ENCODE measurements around the gene PISD.
A peak's percentile ranks its signal among the peaks of the same experiment; 100 is the strongest.
"Not testable (repeated sequence)": the region's sequence is repeated elsewhere in the genome, so short reads cannot be mapped to it uniquely, and the experiment has no call there.

PISD gene

GRCh38 chr22:31661851-31662667 lies at the start of gene PISD:
Gene PISD, minus strand, starts transcription at chr22:31662215. Its CDS starts 7 bp downstream, at chr22:31662208.
- DNase-seq (ENCODE audit: low read depth, low spot score) = peak; percentile 79

- not testable (repeated sequence) for DNase-seq (ENCODE audit: low read depth, low spot score)
Measured at GRCh38 chr22:31711226-31711625, 49.2 kb upstream of the PISD start.

- DNase-seq (ENCODE audit: low read depth, low spot score) = no peak
Measured at GRCh38 chr22:31707519-31707918, 45.5 kb upstream of the PISD start.

- no peak for DNase-seq (ENCODE audit: low read depth, low spot score)
Measured at GRCh38 chr22:31695423-31695822, 33.4 kb upstream of the PISD start.

GRCh38 chr22:31694046-31694445 lies 32.0 kb upstream of the PISD start:
- not testable (repeated sequence) for DNase-seq (ENCODE audit: low read depth, low spot score)

GRCh38 chr22:31692186-31692886 lies 30.3 kb upstream of the PISD start:
- DNase-seq (ENCODE audit: low read depth, low spot score) = no peak

GRCh38 chr22:31691408-31691807 lies 29.4 kb upstream of the PISD start:
- DNase-seq (ENCODE audit: low read depth, low spot score) = no peak

- no peak for DNase-seq (ENCODE audit: low read depth, low spot score)
Measured at GRCh38 chr22:31683181-31684105, 21.4 kb upstream of the PISD start.

GRCh38 chr22:31682751-31683150 lies 20.7 kb upstream of the PISD start:
- DNase-seq (ENCODE audit: low read depth, low spot score) = no peak

GRCh38 chr22:31681349-31682345 lies 19.6 kb upstream of the PISD start:
- no peak for DNase-seq (ENCODE audit: low read depth, low spot score)

GRCh38 chr22:31680861-31681341 lies 18.9 kb upstream of the PISD start:
- DNase-seq (ENCODE audit: low read depth, low spot score) = no peak

GRCh38 chr22:31678748-31679147 lies 16.7 kb upstream of the PISD start:
- no peak for DNase-seq (ENCODE audit: low read depth, low spot score)

- DNase-seq (ENCODE audit: low read depth, low spot score) = peak; percentile 81
Measured at GRCh38 chr22:31676700-31677099, 14.7 kb upstream of the PISD start.

- not testable (repeated sequence) for DNase-seq (ENCODE audit: low read depth, low spot score)
Measured at GRCh38 chr22:31674219-31674618, 12.2 kb upstream of the PISD start.

- not testable (repeated sequence) for DNase-seq (ENCODE audit: low read depth, low spot score)
Measured at GRCh38 chr22:31668849-31669248, 6.8 kb upstream of the PISD start.

- DNase-seq (ENCODE audit: low read depth, low spot score) = no peak
Measured at GRCh38 chr22:31662668-31663037, 638 bp upstream of the PISD start.

GRCh38 chr22:31660860-31661341 lies 1.1 kb downstream of the PISD start:
- DNase-seq (ENCODE audit: low read depth, low spot score) = not testable (repeated sequence)

GRCh38 chr22:31659246-31659645 lies 2.8 kb downstream of the PISD start:
- DNase-seq (ENCODE audit: low read depth, low spot score) = no peak

GRCh38 chr22:31654408-31654807 lies 7.6 kb downstream of the PISD start:
- DNase-seq (ENCODE audit: low read depth, low spot score) = no peak

GRCh38 chr22:31653944-31654343 lies 8.1 kb downstream of the PISD start:
- no peak for DNase-seq (ENCODE audit: low read depth, low spot score)

Data from iPS DF 19.7 (cell line).